GM04503 (cell line): ENCODE results near the gene CTDSP2.
"Not testable (repeated sequence)": the region's sequence is repeated elsewhere in the genome, so short reads cannot be mapped to it uniquely, and the experiment has no call there.

Source experiments
- DNase-seq: peaks from one replicate; pipeline ENCODE4 v3.0.0-alpha.2; 2012; ENCODE audit warnings: low read depth

Gene CTDSP2

DNA sequence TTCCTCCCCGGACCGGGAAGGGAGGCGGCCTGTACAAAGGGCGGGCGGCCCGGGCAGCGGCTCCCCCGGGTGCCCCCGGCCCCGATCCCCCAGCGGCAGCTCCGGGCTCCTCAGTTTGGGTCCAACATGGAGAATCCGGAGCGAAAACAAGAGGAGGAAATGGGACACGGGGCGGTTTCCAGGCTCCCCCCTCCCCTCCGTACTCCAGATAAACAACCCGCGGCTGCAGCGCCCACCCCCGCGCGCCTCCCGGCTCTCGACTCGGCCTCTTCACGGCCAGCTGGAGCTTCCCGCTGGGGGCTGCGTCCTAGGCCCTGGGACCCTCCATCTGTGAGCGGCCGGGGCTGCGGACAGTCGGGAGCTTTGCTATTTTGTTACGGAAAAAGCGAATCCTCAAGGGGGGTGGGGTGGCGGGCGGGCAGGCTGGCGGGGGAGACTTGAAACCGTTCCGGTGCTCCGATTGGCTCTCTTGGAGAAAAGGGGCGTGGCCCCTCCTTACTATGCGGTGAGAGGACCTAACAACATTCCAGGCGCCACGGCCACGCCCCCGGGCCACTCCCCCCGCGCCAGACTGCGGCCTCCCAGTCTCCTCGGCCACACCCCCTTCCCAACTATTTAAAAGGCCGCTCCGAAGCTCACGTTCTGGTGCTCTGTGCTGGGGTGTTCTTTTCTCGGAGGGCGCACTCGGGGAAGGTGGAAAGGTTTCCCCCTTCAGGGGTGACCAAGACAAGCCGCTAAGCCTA lies at the start of gene CTDSP2:
TSS of gene CTDSP2 (minus strand) at position 153 of the 743 bp plus-strand sequence. CDS start 294 bp downstream, outside the sequence.
- DNase-seq: peak; percentile 83

DNA sequence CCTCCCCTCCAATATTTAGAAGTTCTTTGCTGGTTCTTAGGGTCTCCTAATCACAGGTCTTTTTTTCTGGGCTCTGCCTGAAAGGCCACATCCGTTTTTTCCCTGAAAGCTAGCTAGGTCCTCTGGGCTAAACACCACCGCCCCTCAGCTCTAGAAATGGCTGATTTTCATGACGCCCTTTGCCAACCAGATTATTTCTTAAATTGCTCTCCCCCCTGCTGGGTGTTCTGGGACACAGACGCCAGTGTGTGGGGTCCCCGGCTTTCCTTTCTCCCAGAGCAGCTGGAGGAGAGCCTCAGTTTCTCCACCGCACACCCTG lies 49.5 kb upstream of the CTDSP2 start:
- DNase-seq: no peak

DNA sequence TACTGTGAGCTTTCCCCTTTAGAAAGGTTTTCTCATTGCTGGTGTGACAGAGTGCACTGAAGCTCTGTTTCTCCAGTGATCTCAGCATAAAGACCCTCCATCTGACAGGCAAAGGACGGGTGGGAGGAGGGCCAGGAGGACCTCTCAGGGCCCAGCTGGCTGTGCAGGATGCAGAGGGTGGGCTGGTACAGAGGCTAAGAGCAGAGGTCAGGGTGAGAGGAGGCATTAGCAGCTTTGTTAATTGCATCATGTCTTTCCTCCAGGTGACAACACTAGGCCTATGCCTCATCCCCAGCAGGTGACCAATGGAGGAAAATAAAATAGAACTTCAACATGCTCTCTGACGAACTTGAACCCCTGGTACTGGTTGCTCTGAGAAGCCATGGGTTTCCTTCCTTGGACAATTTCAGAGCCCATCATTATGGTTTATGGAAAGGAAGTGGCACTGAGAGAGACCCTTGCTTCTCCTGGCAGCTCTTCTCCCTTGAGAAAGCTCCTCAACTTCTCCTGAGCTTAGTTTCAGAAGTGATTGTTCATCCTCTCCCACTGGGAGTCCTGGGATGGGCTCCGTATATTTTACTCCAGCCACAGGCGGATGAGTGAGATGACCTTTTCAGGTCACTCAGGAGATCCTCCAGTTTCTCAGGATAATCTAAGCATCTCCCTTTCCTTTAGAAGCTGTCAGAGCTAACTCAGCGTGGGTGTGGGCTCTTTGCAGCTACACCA lies 49.0 kb upstream of the CTDSP2 start:
- DNase-seq: no peak

- DNase-seq: no peak
Observed at GRCh38 chr12:57894399-57895292, 48.1 kb upstream of the CTDSP2 start.

DNA sequence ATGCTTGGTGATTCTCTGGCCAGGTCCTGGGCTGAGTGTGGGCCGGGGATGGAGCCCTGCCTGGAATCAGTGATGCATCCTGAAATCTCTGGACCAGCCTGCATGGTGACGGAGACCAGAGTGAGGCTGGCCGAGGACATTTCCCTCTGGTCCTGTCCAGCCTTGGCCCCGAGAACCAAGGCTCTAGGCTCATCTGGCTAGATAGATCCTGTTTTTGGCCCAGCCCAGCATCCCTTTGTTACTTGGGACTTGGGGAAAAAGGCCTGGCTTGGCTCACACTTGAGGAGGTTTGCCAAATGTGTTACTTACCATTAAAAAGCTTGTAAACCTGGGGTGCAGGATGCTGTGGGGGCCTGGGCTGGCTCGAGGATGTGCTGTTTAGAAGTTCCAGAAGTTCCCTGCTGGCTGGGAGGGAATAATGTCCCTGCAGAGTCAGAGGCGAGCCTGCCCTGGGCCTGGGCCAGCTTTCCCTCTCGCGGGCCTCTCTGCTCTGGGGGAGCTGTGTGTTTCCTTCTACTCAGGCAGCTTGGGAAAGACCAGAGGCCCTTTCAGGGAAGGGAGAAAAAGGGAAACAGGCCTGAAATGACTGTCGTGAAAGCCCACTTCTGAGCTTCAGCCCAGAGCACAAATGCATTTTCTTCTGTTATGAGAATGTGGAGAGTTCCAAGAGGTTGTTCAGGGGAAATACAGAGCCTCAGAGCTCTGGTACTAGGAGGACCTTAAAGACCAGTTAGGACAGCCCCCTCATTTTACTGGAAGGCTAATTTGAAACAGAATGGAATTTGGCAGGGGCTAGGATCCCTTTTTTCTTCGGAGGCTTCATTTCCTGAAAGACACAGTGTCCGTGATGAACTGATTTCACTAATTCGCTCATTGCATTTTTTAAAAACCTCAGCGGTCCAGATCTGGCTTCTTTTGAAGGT lies 47.2 kb upstream of the CTDSP2 start:
- peak; percentile 83 for DNase-seq

GRCh38 chr12:57892232-57892972 lies 45.9 kb upstream of the CTDSP2 start:
- no peak for DNase-seq

GRCh38 chr12:57891542-57892228 lies 45.2 kb upstream of the CTDSP2 start:
- no peak for DNase-seq

DNA sequence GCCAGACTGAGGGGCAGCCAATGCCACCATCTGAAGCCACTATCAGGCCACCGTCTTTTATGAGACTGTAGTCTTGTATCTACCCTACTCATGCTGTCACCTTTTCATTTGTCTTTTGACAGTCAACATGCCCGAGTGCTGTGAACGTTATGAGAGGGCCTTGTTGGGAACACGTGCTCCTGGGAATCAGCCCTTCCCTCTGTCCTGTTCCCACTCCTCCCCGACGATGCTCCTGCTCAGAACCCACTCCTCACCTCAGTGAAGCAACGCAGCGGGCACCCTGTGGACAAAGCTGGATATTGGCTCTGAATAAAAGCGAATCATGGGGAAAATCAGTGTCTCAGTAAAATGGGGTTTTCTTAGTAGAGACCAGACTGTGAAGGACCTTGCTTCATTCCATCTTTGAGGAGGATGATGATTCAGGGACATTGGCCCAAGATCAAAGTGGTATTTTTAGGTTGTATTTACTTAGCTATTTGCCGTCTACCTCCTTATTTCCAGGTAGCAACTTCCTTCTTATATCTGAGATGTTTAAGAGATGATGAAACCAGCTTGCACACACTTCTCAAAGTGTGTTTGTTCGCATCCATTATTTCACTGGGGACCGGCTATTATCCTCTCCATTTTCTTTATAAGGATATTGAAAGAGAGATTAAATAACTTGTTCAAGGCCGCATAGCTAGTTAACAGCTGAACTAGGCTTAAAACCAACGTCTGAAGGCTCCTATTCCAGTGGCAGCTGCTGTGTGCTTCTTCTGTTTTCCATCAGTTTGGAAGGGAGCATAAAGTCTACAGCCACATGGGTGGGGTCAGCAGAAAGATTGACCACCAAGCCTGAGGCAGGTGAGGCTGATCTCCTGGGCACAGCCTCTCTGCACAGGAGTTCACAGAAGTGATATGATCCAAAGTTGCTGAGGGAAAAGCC lies 43.9 kb upstream of the CTDSP2 start:
- no peak for DNase-seq

- no peak for DNase-seq
Observed at GRCh38 chr12:57889500-57889989, 43.0 kb upstream of the CTDSP2 start.

DNA sequence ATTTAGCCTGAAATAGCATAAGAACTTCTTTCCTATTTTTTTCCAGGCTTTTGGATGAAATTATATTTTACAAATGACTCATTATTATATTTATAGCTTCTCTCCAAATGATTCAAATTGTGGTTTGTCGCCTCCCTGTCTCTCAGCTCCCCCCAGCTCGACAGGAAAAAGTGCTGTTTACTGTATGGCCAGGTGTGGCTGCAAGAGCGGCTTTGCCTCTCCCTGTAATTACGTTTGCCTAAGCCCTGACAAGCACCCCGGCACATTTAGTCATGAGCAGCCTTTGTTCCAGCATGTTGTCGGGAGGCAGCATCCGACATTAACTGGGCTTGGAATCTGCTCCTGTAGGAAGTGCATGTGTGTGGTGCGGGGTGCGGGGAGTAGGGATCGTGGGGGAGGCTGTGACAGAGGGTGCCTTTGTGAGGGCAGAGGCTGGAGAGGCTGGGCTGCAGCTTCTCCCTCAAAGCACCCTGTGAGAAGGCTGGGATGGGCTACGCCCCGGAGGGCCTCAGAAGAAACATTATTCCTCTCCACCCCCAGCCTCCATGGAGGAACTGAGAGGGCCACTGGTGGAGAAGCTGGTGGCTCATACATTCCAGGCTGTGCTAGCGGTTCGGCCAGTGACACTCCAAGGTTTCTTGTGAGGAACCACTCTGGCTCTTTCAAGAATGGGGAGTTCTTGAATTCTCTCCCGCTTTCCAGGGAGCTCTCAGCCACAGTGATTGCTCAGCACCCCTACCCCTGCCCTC lies 42.1 kb upstream of the CTDSP2 start:
- no peak for DNase-seq

- DNase-seq: no peak
Observed at GRCh38 chr12:57887631-57888408, 41.3 kb upstream of the CTDSP2 start.

- DNase-seq: not testable (repeated sequence)
Observed at GRCh38 chr12:57886964-57887363, 40.4 kb upstream of the CTDSP2 start.

DNA sequence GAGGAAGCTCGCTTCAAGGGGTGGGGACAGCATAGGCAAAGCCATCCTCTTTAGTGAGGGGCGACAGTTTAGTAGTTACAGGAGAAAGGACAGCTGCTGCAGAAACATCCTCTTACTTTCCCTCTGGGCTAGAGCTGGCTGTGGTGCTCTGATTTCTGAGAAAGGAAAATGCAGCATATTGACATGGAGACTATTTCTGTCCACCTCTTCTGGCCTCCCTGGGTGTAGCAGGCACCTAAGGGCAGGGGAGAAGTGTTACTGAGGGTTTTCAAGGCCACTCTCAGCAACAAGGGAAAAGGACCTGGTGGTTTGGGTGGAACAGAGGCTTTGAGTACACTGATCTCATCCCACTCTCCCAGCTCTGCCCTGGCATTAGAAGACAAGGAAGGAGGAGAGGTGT lies 40.0 kb upstream of the CTDSP2 start:
- no peak for DNase-seq

DNA sequence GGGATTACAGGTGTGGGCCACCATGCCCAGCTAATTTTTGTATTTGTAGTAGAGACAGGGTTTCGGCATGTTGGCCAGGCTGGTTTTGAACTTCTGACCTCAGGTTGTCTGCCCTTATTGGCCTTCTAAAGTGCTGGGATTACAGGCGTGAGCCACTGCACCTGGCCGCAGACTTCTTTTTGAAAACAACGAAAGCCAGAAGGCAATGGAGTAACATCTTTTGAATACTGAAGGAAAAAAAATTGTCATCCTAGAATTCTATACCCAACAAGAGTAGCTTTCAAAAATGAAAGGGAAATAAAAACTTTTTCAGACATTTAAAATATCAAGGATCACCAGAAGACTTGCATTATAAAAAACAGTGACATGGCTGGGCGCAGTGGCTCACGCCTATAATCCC lies 38.7 kb upstream of the CTDSP2 start:
- no peak for DNase-seq

- no peak for DNase-seq
Observed at GRCh38 chr12:57883700-57884099, 37.2 kb upstream of the CTDSP2 start.

DNA sequence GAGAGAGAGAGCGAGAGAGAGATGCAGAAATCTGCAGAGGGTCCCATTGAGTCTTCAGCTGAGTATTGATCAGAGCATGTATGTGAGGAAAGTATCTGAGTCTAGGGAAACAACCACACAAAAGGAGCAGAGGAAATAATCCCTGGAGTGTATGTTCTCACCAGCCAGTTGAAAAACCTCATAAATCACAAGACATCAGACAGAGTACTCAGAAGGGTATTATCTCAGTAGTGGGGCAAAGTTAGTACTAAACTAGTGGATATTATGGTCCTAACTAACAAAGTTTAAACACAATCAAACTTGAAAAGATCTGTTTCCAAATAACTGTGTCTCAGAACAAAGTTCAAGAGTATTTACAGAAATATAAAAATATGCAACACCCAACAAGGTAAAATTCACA lies 36.5 kb upstream of the CTDSP2 start:
- DNase-seq: no peak

GRCh38 chr12:57882575-57882974 lies 36.0 kb upstream of the CTDSP2 start:
- DNase-seq: no peak
